ENCODE results near the gene GRM1. TPM values are rescaled to one million over a fixed set of nuclear protein-coding genes. Genes with fewer than 3 reads are reported as not detected.

Gene GRM1
- total and polyA plus RNA-seq, 2 experiments from 2014 or later = not detected

DNA sequence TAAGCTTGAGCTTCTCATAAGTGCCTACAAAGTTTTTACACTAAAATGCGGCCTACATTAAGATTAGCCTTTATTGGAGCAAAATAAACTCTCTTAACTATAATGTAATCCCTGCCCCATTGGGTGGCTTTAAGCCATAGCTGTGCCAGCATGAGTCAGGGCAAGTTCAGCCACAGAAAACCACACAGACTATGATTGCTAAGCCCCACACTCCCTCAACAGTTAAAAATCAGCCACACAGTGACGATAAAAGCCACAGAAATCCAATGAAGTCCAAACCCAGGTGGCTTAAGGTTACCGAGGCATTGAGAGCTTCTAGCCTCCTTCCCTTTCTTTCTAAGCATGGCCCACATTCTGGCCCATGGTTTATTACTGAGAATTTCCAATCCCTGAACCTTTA, 61.6 kb downstream of the GRM1 start:
- in situ Hi-C loops (cut with MboI) = no loop called here
- peak; percentile 34 for DNase-seq
- no peaks in the 10 kb centered on the region for H3K36me3 ChIP-seq (ENCODE audit: low read depth)

GRCh38 chr6:146092961-146093686, 64.3 kb downstream of the GRM1 start:
- TF ChIP-seq EZH2 (IDR thresholded peaks at IDR 0.05; ENCODE audit: insufficient read depth, poor library complexity, severe bottlenecking) (no peak), EZH2phosphoT487 (IDR thresholded peaks at IDR 0.05; ENCODE audit: insufficient read depth, low read depth) (no peak)
- Histone ChIP-seq H3K9ac (no peak overlapping the region), H3K79me2 (ENCODE audit: insufficient read depth) (no peaks in the 10 kb centered on the region), H3K4me1 (ENCODE audit: insufficient read depth) (no peaks in the 10 kb centered on the region), H3F3A (ENCODE audit: insufficient read depth) (no peaks in the 10 kb centered on the region), H3K4me2 (ENCODE audit: unreplicated experiment) (no peak overlapping the region), H3K9me3 (ENCODE audit: low read depth) (no peaks in the 10 kb centered on the region), H3K36me3 (ENCODE audit: low read depth) (no peaks in the 10 kb centered on the region), H3K27ac (no peak overlapping the region), H3K27me3 (replicated peaks; ENCODE audit: insufficient read depth) (no peaks in the 10 kb centered on the region), H3K4me3 (no peak overlapping the region), H2AFZ (no peak overlapping the region), H3K9me2 (ENCODE audit: insufficient read depth) (no peaks in the 10 kb centered on the region), H4K20me1 (ENCODE audit: insufficient read depth) (no peaks in the 10 kb centered on the region)
- in situ Hi-C loops (cut with MboI) = no loop called here
- WGBS, 2 experiments (ENCODE audit: low coverage in 1 of 2, low lambda C conversion rate in 2 of 2, missing lambda C conversion rate in 2 of 2) = 9 to 13% methylated on average over 3 of the region's 3 CpGs
- DNase-seq = no peak

More for the DNA sequence above, 61.6 kb downstream of the GRM1 start:
- H3K4me2 ChIP-seq (ENCODE audit: unreplicated experiment) = no peak overlapping the region
- no peak for TF ChIP-seq EZH2phosphoT487 (IDR thresholded peaks at IDR 0.05; ENCODE audit: insufficient read depth, low read depth)
- H3K9me2 ChIP-seq (ENCODE audit: insufficient read depth) = no peaks in the 10 kb centered on the region
- no peaks in the 10 kb centered on the region for H3K9me3 ChIP-seq (ENCODE audit: low read depth)
- 15 to 17% methylated on average over 3 of the region's 3 CpGs for WGBS, 2 experiments (ENCODE audit: low coverage in 1 of 2, low lambda C conversion rate in 2 of 2, missing lambda C conversion rate in 2 of 2)
- H3K27me3 ChIP-seq (replicated peaks; ENCODE audit: insufficient read depth) = no peaks in the 10 kb centered on the region
- no peaks in the 10 kb centered on the region for H3K79me2 ChIP-seq (ENCODE audit: insufficient read depth)
- no peaks in the 10 kb centered on the region for H4K20me1 ChIP-seq (ENCODE audit: insufficient read depth)
- H2AFZ ChIP-seq = no peak overlapping the region
- no peak overlapping the region for H3K9ac ChIP-seq
- no peak overlapping the region for H3K4me3 ChIP-seq
- H3K27ac ChIP-seq = no peak overlapping the region
- no peaks in the 10 kb centered on the region for H3K4me1 ChIP-seq (ENCODE audit: insufficient read depth)
- no peaks in the 10 kb centered on the region for H3F3A ChIP-seq (ENCODE audit: insufficient read depth)

GRCh38 chr6:146095481-146095880, 66.6 kb downstream of the GRM1 start:
- H3K79me2 ChIP-seq (ENCODE audit: insufficient read depth) = no peaks in the 10 kb centered on the region
- H3K4me2 ChIP-seq (ENCODE audit: unreplicated experiment) = no peak overlapping the region
- no peak overlapping the region for H2AFZ ChIP-seq
- no peaks in the 10 kb centered on the region for H3K9me2 ChIP-seq (ENCODE audit: insufficient read depth)
- no peak overlapping the region for H3K4me3 ChIP-seq
- H3K36me3 ChIP-seq (ENCODE audit: low read depth) = no peaks in the 10 kb centered on the region
- no peaks in the 10 kb centered on the region for H3F3A ChIP-seq (ENCODE audit: insufficient read depth)
- no peak overlapping the region for H3K9ac ChIP-seq
- TF ChIP-seq EZH2phosphoT487 (IDR thresholded peaks at IDR 0.05; ENCODE audit: insufficient read depth, low read depth) (no peak), EZH2 (IDR thresholded peaks at IDR 0.05; ENCODE audit: insufficient read depth, poor library complexity, severe bottlenecking) (no peak)
- WGBS, 2 experiments (ENCODE audit: low coverage in 1 of 2, low lambda C conversion rate in 2 of 2, missing lambda C conversion rate in 2 of 2) = 0% methylated on average over 2 of the region's 2 CpGs
- H3K27me3 ChIP-seq (replicated peaks; ENCODE audit: insufficient read depth) = no peaks in the 10 kb centered on the region
- H3K27ac ChIP-seq = no peak overlapping the region
- no peaks in the 10 kb centered on the region for H3K4me1 ChIP-seq (ENCODE audit: insufficient read depth)
- in situ Hi-C loops (cut with MboI) = no loop called here
- H4K20me1 ChIP-seq (ENCODE audit: insufficient read depth) = no peaks in the 10 kb centered on the region
- no peak for DNase-seq
- H3K9me3 ChIP-seq (ENCODE audit: low read depth) = no peaks in the 10 kb centered on the region

DNA sequence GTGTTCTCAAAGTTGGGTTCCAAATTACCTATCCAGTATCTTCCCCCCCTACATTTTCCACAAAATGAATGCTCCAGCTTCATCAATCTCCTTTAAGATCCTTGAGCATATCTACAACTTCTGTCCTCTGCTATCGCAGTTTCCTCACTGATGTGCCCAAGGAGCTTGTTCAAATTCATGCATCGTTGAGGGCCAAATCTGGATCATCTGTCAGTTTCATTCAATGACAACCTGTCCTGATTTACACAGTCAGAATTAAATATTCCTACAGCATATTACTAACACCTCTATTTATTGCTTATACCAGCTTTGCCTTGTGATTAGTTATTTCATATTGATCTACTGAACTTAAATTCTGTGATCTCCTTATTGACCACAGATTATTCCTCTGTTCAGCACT, 68.7 kb downstream of the GRM1 start:
- Histone ChIP-seq H3F3A (ENCODE audit: insufficient read depth) (no peaks in the 10 kb centered on the region), H3K27ac (no peak overlapping the region), H3K9ac (no peak overlapping the region), H3K4me1 (ENCODE audit: insufficient read depth) (no peaks in the 10 kb centered on the region), H3K79me2 (ENCODE audit: insufficient read depth) (no peaks in the 10 kb centered on the region), H3K4me2 (ENCODE audit: unreplicated experiment) (no peak overlapping the region), H3K36me3 (ENCODE audit: low read depth) (no peaks in the 10 kb centered on the region), H3K4me3 (no peak overlapping the region), H3K9me2 (ENCODE audit: insufficient read depth) (no peaks in the 10 kb centered on the region), H4K20me1 (ENCODE audit: insufficient read depth) (no peaks in the 10 kb centered on the region), H3K9me3 (ENCODE audit: low read depth) (no peaks in the 10 kb centered on the region), H3K27me3 (replicated peaks; ENCODE audit: insufficient read depth) (no peaks in the 10 kb centered on the region), H2AFZ (no peak overlapping the region)
- in situ Hi-C loops (cut with MboI) = no loop called here
- TF ChIP-seq EZH2 (IDR thresholded peaks at IDR 0.05; ENCODE audit: insufficient read depth, poor library complexity, severe bottlenecking) (no peak), EZH2phosphoT487 (IDR thresholded peaks at IDR 0.05; ENCODE audit: insufficient read depth, low read depth) (no peak)
- 39 to 70% methylated on average over 2 of the region's 2 CpGs for WGBS, 2 experiments (ENCODE audit: low coverage in 1 of 2, low lambda C conversion rate in 2 of 2, missing lambda C conversion rate in 2 of 2)
- no peak for DNase-seq

All from GM23248 (cell line).